ENCODE measurements around the gene ZBTB37.

ZBTB37 gene

DNA sequence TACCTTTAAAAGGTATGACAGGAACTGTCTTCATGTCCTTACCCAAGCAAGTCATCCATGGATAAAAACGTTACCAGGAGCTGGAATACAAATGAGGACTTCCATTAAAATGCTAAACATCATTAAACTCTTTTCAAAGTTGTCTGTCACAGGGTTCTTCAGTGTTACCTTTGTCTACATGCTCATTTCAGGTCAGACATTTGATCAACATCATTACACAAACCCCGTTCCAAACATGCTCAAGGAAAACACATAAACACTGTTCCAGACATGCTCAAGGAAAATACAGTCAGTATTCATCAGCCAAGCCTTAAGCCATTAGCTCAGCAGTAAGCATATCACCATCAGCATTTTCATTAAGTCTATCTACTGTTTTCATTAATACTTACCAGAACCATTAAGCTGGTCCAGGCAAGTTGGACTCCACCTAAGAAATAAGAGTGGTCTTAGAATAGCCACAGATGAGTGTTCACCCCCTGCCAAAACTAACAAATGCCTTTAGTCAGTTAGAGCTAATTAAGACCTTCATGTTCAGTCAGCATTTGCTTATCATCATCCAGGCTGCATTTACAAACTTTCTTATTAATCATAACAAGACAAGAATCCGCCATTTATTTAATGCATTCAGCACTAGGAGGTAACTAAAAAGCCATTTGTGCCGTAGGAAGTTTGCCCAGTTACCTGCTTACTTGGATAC lies 2.6 kb upstream of the ZBTB37 start:
- TF ChIP-seq CTCF (IDR thresholded peaks at IDR 0.05; ENCODE audit: low read length, missing control alignments): no peak
- H3K4me3 ChIP-seq (replicated peaks; ENCODE audit: low read depth, low read length): peak overlapping the region; percentile 96
- DNase-seq (ENCODE audit: low read depth): no peak

DNA sequence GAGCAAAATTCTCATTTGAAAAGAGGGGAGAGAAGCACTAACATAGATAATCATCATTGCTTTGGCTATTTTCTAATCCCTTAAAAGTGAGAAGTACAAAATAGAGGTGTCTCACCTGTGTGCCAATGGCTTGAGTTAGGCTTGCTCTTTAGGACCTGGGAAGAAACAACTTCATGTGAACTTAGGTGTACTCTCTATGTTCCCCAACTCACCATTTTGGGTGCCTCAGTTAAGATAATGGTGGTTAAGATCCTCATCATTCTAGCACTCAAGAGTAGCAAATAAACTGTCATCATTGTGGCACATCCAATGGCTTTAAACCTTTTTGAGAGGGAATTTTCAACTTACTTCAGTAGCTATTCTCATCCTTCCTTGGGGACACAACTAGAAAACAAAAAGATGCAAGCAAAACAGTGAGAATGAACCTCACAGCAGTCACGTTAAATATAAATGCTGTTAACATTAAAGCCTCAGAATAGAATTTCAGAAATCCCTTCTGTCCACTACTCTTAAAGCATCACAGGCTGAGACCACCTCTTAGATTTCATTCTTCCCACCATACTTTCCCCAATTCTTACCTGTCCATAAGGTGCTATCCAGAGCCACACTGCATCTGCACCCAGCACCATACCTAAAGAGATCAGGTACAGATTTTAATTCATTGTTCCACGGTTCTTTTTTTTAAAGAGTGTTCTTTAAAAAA lies 1.6 kb upstream of the ZBTB37 start:
- TF ChIP-seq CTCF (IDR thresholded peaks at IDR 0.05; ENCODE audit: low read length, missing control alignments): no peak
- peak overlapping the region; percentile 96 for H3K4me3 ChIP-seq (replicated peaks; ENCODE audit: low read depth, low read length)
- DNase-seq (ENCODE audit: low read depth): no peak

GRCh38 chr1:173867141-173867752 lies 933 bp upstream of the ZBTB37 start:
- TF ChIP-seq CTCF (IDR thresholded peaks at IDR 0.05; ENCODE audit: low read length, missing control alignments): no peak
- DNase-seq (ENCODE audit: low read depth): no peak

GRCh38 chr1:173867753-173868265 lies 371 bp upstream of the ZBTB37 start, which contains the start of gene GAS5:
TSS of gene GAS5 (minus strand) at chr1:173867989.
- peak within 1 kb of the TSS; percentile 96 for H3K4me3 ChIP-seq (replicated peaks; ENCODE audit: low read depth, low read length)
- TF ChIP-seq CTCF (IDR thresholded peaks at IDR 0.05; ENCODE audit: low read length, missing control alignments): no peak
- peak; percentile 100 for DNase-seq (ENCODE audit: low read depth)

More at GRCh38 chr1:173867141-173867752, 933 bp upstream of the ZBTB37 start:
- peak overlapping the region; percentile 96 for H3K4me3 ChIP-seq (replicated peaks; ENCODE audit: low read depth, low read length)

- DNase-seq (ENCODE audit: low read depth): no peak
- TF ChIP-seq CTCF (IDR thresholded peaks at IDR 0.05; ENCODE audit: low read length, missing control alignments): no peak
Observed at GRCh38 chr1:173869021-173869359, 810 bp downstream of the ZBTB37 start.

DNA sequence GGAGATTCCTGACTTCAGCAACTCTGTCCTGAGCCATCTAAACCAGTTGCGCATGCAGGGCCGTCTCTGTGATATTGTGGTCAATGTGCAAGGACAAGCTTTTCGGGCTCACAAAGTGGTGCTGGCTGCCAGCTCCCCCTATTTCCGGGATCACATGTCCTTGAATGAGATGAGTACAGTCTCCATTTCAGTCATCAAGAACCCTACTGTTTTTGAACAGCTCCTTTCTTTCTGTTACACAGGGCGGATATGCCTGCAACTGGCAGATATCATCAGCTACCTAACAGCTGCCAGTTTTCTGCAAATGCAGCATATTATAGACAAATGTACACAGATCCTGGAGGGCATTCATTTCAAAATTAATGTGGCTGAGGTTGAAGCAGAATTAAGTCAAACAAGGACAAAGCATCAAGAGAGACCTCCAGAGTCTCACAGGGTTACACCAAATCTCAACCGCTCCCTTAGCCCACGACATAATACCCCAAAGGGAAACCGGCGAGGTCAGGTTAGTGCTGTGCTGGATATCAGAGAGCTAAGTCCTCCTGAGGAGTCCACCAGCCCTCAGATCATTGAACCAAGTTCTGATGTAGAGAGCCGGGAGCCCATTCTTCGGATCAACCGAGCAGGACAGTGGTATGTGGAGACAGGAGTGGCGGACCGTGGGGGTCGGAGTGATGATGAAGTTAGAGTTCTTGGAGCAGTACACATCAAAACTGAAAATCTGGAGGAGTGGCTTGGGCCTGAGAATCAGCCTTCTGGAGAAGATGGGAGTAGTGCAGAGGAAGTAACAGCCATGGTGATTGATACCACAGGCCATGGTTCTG lies 2.3 kb downstream of the ZBTB37 start:
- TF ChIP-seq CTCF (IDR thresholded peaks at IDR 0.05; ENCODE audit: low read length, missing control alignments): no peak
- no peak for DNase-seq (ENCODE audit: low read depth)
- H3K4me3 ChIP-seq (replicated peaks; ENCODE audit: low read depth, low read length): no peak overlapping the region

More at GRCh38 chr1:173869021-173869359, 810 bp downstream of the ZBTB37 start:
- peak overlapping the region; percentile 96 for H3K4me3 ChIP-seq (replicated peaks; ENCODE audit: low read depth, low read length)
